Measurements from ENCODE around the gene TRMT5. TPM values are rescaled to one million over a fixed set of nuclear protein-coding genes. Genes with fewer than 3 reads are reported as not detected.

The TRMT5 gene, protein sequence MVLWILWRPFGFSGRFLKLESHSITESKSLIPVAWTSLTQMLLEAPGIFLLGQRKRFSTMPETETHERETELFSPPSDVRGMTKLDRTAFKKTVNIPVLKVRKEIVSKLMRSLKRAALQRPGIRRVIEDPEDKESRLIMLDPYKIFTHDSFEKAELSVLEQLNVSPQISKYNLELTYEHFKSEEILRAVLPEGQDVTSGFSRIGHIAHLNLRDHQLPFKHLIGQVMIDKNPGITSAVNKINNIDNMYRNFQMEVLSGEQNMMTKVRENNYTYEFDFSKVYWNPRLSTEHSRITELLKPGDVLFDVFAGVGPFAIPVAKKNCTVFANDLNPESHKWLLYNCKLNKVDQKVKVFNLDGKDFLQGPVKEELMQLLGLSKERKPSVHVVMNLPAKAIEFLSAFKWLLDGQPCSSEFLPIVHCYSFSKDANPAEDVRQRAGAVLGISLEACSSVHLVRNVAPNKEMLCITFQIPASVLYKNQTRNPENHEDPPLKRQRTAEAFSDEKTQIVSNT
- 16.3 and 16.5 TPM in 2 replicates for total RNA-seq (2022)
- percentile 83 among the genes with signal in this experiment for Bru-seq, nascent RNA
- BruChase-seq, experiment 1, labeled RNA remaining after a 2-hour chase = percentile 91 among the genes with signal in this experiment
- percentile 67 among the genes with signal in this experiment for BruChase-seq, experiment 2, labeled RNA remaining after a 6-hour chase
- long read RNA-seq, full-length matches to known transcripts = 16 of 24 reads
- long read RNA-seq, partial matches to known transcripts = 6 of 24 reads
- long read RNA-seq, other reads (novel, unspliced or antisense) = 2 of 24 reads

DNA sequence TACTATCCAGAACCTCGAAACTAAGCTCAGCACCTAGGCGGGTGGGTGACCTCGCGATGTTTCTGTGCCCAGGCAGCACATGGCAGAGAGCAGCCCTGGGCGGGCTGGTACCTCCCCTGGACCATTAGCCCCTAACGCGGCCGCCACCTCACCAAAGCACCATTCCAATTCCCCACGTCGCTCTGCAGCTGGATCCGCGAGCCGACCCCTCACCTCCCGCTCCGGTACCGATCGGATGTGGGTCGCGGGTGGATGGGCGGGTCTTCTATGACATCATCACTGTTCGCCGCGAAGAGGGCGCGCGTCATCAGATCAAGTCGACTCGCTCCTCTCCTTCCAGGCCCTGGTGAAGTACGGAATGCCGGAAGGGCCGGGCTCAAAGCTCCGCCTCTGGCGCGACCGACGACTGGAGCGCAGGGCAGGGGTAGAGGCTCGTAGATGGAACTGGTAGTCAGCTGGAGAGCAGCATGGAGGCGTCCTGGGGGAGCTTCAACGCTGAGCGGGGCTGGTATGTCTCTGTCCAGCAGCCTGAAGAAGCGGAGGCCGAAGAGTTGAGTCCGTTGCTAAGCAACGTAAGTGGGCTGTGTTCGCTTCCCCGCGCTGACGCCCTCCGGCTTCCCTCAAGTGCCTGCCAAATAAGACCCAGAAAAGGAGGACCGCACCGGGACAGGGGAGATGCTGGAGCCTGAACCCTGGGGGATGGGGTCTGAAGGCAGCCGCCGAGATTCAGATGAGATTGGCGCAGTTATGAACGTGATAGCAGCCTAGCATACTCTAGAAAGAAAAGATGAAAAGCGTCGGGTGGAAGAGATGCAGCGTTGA, at the start of gene TRMT5, which contains the start of gene SLC38A6:
TRMT5 (minus strand) TSS at position 269 of the 822 bp plus-strand sequence; CDS start at position 163, 106 bp downstream.
SLC38A6 (plus strand) TSS at position 435 of the 822 bp plus-strand sequence; CDS start at position 468, 33 bp downstream.
- Histone ChIP-seq H3K27me3 (replicated peaks; ENCODE audit: control insufficient read depth, insufficient read depth, low read length) (no peaks in the 10 kb centered on the region), H3K9me3 (no peaks in the 10 kb centered on the region), H3K4me3 (ENCODE audit: low read depth, low read length) (peak within 1 kb of the TSS; percentile 81), H3K4me1 (peaks cover 6% of the 10 kb centered on the region; the same call in 1 of the 2 replicates), H3K36me3 (ENCODE audit: control insufficient read depth, insufficient read depth, low read length) (peaks cover 2% of the 10 kb centered on the region)
- H3K4me1 Mint-ChIP-seq (ENCODE audit: low read depth, unreplicated experiment) = no peaks in the 10 kb centered on the region
- H3K27me3 Mint-ChIP-seq (ENCODE audit: insufficient read depth, unreplicated experiment) = no peaks in the 10 kb centered on the region
- no TSS peak for BruUV-seq (replicated peaks)
- no peak within 1 kb of the TSS for H3K4me3 Mint-ChIP-seq (ENCODE audit: unreplicated experiment)
- ChIA-PET POLR2A (interaction anchor here (0.9 to 1.2 kb wide), 2 partner anchors 258 to 316 kb away, joined by 3 to 4 read pairs; no protein-coding TSS in a partner anchor), CTCF (interaction anchor here (0.7 kb wide), 1 partner anchor 275 kb away, joined by 3 read pairs; no protein-coding TSS in a partner anchor)
- peak; percentile 94 to 95 for DNase-seq
- H3K36me3 Mint-ChIP-seq (ENCODE audit: insufficient read depth, unreplicated experiment) = peaks cover 17% of the 10 kb centered on the region
- no peak within 1 kb of the TSS for H3K27ac Mint-ChIP-seq (ENCODE audit: unreplicated experiment)
- intact Hi-C loops (cut with micrococcal nuclease; ENCODE audit: unreplicated experiment) = loop anchor here (1.0 kb wide), 4 partner anchors 44 to 332 kb away; partner anchors contain the start of genes SIX1 and SIX4
- TF ChIP-seq, protein P1, sequence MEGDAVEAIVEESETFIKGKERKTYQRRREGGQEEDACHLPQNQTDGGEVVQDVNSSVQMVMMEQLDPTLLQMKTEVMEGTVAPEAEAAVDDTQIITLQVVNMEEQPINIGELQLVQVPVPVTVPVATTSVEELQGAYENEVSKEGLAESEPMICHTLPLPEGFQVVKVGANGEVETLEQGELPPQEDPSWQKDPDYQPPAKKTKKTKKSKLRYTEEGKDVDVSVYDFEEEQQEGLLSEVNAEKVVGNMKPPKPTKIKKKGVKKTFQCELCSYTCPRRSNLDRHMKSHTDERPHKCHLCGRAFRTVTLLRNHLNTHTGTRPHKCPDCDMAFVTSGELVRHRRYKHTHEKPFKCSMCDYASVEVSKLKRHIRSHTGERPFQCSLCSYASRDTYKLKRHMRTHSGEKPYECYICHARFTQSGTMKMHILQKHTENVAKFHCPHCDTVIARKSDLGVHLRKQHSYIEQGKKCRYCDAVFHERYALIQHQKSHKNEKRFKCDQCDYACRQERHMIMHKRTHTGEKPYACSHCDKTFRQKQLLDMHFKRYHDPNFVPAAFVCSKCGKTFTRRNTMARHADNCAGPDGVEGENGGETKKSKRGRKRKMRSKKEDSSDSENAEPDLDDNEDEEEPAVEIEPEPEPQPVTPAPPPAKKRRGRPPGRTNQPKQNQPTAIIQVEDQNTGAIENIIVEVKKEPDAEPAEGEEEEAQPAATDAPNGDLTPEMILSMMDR (IDR thresholded peaks at IDR 0.05; ENCODE audit: insufficient read depth in 1 of 2, low read depth in 1 of 2, low read length in 1 of 2, severe bottlenecking in 1 of 2, unreplicated experiment in 1 of 2) = no peak
- no peaks in the 10 kb centered on the region for H3K9me3 Mint-ChIP-seq (ENCODE audit: unreplicated experiment)

DNA sequence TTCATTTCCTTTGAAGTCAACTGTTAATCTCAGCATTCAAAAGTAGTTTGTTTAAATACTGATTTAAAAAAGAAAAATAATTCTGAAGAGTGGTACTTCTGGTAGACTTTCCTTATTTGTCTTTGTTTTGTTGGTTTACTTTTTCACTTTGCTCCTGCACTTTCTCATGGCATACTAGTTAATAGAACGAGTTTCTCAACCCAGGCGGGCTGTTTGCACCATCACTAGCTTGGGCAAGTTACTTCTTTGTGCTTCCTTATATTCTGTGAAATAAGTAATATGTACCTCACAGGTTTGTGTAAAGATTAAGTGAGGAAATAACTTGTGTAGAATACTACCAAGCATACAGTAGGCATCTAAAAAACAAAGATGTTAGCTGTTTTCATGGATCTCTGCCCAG, 45.6 kb upstream of the TRMT5 start:
- CTCF ChIA-PET = interaction anchor here (1.6 kb wide), 1 partner anchor 402 kb away, joined by 12 read pairs; no protein-coding TSS in a partner anchor
- DNase-seq = no peak
- POLR2A ChIA-PET = no interaction called here
- TF ChIP-seq, protein P1 (IDR thresholded peaks at IDR 0.05; ENCODE audit: insufficient read depth in 1 of 2, low read depth in 1 of 2, low read length in 1 of 2, severe bottlenecking in 1 of 2, unreplicated experiment in 1 of 2) = no peak
- H3K9me3 Mint-ChIP-seq (ENCODE audit: unreplicated experiment) = no peaks in the 10 kb centered on the region
- no peaks in the 10 kb centered on the region for H3K36me3 ChIP-seq (ENCODE audit: control insufficient read depth, insufficient read depth, low read length)
- H3K4me1 Mint-ChIP-seq (ENCODE audit: low read depth, unreplicated experiment) = no peaks in the 10 kb centered on the region
- intact Hi-C loops (cut with micrococcal nuclease; ENCODE audit: unreplicated experiment) = loop anchor here (5.0 kb wide), 1 partner anchor 171 kb away; no protein-coding TSS in a partner anchor
- no peaks in the 10 kb centered on the region for H3K27me3 Mint-ChIP-seq (ENCODE audit: insufficient read depth, unreplicated experiment)
- H3K9me3 ChIP-seq = no peaks in the 10 kb centered on the region
- no peaks in the 10 kb centered on the region for H3K36me3 Mint-ChIP-seq (ENCODE audit: insufficient read depth, unreplicated experiment)
- no peaks in the 10 kb centered on the region for H3K4me1 ChIP-seq
- no TSS peak for BruUV-seq (replicated peaks)
- no peak overlapping the region for H3K4me3 Mint-ChIP-seq (ENCODE audit: unreplicated experiment)
- H3K27ac Mint-ChIP-seq (ENCODE audit: unreplicated experiment) = no peak overlapping the region
- no peak overlapping the region for H3K4me3 ChIP-seq (ENCODE audit: low read depth, low read length)
- no peaks in the 10 kb centered on the region for H3K27me3 ChIP-seq (replicated peaks; ENCODE audit: control insufficient read depth, insufficient read depth, low read length)

Measured in Caco-2 (cell line).